Activated CD4-positive, CD25-positive, alpha-beta regulatory T cell treated with anti-CD3 and anti-CD28 coated beads, Interleukin-2, amount 50 U/mL, for 16 hours (primary cell): ENCODE data around the gene MLIP.

Source experiments
- DNase-seq: peaks from one replicate; pipeline ENCODE4 v3.0.0-alpha.2; 2020; ENCODE audit warnings: low read depth, low spot score

Gene MLIP

GRCh38 chr6:54282186-54282585 lies 170.9 kb downstream of the MLIP start:
- DNase-seq = no peak

- no peak for DNase-seq
These were observed 173.1 kb downstream of the MLIP start for GRCh38 chr6:54284161-54284860.

GRCh38 chr6:54285595-54285994 lies 174.4 kb downstream of the MLIP start:
- DNase-seq = no peak

- DNase-seq = no peak
These were observed 174.9 kb downstream of the MLIP start for GRCh38 chr6:54286141-54286540.

GRCh38 chr6:54288474-54288873 lies 177.2 kb downstream of the MLIP start:
- DNase-seq = no peak

- DNase-seq = no peak
These were observed 178.2 kb downstream of the MLIP start for GRCh38 chr6:54289426-54289825.

GRCh38 chr6:54291146-54291545 lies 179.9 kb downstream of the MLIP start:
- no peak for DNase-seq

GRCh38 chr6:54291738-54292137 lies 180.5 kb downstream of the MLIP start:
- no peak for DNase-seq

- no peak for DNase-seq
These were observed 183.8 kb downstream of the MLIP start for GRCh38 chr6:54294965-54295532.

GRCh38 chr6:54299542-54300269 lies 188.5 kb downstream of the MLIP start:
- no peak for DNase-seq

- no peak for DNase-seq
These were observed 190.5 kb downstream of the MLIP start for GRCh38 chr6:54301770-54302169.

GRCh38 chr6:54307439-54307910 lies 196.2 kb downstream of the MLIP start:
- DNase-seq = no peak

- no peak for DNase-seq
These were observed 197.2 kb downstream of the MLIP start, which contains the start of gene TINAG for GRCh38 chr6:54308289-54308985. Gene TINAG (plus strand): TSS chr6:54308441. CDS start chr6:54308551, 110 bp downstream.

- DNase-seq = no peak
These were observed 197.7 kb downstream of the MLIP start for GRCh38 chr6:54308986-54309315.

GRCh38 chr6:54310377-54311152 lies 199.3 kb downstream of the MLIP start:
- no peak for DNase-seq

- no peak for DNase-seq
These were observed 204.4 kb downstream of the MLIP start for GRCh38 chr6:54315656-54316055.
